GM21360 (cell line): ENCODE measurements around the gene IL25.
"Not testable (repeated sequence)": the region's sequence is repeated elsewhere in the genome, so short reads cannot be mapped to it uniquely, and the experiment has no call there.

Experiments used
- ATAC-seq: cut with Tn5 transposase; IDR thresholded peaks from one replicate; pipeline ENCODE4 v1.9.1; 2021; ENCODE audit warnings: mild to moderate bottlenecking, moderate library complexity; ENCODE audit not compliant: unreplicated experiment

Gene IL25

DNA sequence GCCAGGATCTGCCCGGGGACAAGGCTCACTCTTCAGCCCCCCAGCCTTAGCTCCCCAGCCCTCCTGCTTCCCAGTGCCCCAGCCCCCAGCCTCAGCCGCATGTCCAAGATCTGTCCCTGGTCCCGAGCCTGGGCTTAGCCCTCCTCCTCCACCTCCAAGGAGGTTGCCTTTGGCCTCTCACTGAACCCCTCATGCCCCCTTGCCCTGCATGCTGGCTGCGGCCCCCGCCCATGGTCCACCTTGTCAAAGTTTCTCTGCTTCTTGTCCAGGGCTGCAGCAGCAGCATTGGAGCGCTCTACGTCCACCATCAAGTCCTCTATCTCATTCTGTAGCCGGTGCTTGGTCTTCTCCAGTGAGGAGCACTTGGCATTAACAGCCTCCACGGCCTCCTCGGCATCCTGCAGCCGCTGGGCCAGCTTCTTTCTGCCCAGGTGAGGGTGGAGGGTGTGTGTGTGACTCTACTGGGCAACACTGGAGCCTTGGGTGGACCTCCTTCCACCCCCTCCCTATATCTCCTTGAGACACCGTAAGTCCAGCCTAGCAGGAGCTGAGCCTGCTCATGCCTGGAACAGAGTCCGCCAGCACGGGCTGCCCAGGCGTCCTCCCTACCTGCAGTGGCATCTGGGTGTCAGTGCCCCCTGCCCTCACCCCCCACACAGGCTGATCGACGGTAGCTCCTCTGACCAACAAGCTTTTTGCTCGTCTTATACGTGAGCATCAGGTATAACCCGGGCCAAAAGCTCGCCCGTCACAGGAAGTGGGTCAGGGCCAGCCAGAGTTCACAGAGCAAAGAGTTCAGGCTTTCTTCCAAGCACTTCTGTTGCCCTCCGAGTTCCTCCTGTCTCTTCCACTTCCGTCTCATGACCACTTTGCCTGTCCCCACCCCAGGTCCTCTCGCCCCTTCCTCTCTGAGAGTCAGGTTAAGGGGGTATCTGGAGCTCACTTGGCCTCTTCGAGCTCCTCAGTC lies 15.6 kb downstream of the IL25 start:
- ATAC-seq: no peak

DNA sequence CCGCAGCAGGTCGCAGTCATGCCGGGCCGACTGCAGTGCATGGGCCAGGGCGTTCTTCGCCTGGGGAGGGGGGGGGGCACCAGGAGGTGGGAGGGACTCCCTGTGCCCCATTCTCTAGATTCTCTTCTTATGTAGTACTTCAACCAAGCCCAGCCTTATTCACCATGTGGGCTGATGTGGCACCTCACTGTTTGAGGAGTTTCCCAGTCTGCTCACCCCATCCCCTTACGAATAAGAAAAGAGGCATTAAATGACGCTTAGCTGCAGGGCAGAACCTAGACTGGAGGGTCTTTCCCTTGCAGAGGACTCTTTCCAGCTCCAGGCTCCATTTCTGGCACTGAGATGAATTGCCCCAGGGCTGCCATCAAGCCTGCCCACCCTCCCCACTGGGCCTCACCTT lies 16.4 kb downstream of the IL25 start:
- ATAC-seq: no peak

DNA sequence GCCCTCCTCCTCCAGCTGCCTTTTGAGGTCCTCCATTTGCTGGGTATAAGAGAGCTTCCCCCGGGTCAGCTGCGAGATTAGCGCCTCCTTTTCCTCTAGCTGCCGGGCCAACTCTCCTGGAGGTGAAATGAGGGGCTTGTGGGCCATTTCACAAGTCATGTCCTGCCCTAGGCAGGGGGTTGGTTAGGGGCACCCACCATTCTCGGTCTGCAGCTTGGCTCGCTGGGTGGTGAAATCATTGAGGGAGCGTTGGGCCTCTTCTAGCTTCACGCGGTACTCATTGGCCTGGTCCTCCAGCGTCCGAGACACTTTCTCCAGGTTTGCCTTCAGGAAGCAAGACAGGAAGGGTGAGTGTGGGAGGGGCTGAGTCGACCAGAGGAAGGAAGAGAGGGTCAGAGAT lies 16.8 kb downstream of the IL25 start:
- ATAC-seq: no peak

DNA sequence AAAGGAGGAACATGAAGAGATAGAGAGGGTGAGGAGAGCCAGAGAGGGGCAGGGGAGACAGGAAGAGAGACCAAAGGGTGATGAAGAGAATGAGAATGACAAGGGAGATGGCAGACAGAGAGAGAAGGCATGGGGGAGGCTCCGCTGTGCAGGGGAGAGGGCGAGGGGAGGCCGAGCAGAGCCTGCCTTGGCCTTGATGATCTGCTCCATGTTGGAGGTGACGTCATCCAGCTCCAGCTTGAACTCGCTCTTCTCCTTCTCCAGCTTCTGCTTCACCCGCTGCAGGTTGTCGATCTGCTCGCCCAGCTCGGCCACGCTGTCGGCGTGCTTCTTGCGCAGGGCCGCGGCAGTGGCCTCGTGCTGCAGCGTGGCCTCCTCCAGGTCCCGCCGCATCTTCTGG lies 17.3 kb downstream of the IL25 start:
- ATAC-seq: not testable (repeated sequence)

DNA sequence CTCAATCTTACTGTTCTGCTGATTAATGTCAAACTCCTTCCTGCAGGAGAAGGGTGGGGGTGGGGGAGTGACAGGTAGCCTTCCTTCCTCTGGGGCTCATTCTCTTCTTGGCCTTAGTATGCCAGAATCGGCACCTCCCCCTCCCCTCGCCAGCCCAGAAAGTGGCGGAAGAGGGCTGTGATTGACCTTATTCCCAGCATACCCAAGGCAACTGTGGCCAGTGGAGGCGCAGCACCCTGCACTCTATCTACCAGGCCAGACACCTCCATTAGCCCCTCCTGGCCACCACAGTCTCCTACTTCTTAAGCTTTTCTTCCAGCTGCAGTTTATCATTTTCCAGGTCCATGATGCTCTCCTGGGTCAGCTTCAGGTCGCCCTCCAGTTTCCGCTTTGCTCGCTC lies 20.0 kb downstream of the IL25 start:
- ATAC-seq: no peak

DNA sequence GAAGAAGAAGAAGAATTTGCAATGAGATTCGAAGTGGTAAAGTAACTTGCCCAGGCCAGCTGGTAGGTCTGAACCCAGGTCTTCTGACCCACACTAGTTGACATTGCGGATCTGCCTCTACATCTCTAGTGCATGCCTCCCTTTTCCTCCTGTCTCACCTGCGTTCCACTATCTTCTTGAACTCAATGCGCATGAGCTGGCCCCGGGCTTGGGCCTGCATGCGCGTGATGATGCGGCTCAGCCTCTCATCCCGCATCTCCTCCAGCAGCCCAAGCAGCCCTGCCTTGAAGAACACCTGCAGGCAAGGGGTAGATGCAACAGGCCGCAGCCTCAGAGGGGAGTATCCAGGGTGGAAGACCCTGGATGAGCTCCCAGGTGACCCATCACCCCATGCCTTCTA lies 23.5 kb downstream of the IL25 start:
- no peak for ATAC-seq

DNA sequence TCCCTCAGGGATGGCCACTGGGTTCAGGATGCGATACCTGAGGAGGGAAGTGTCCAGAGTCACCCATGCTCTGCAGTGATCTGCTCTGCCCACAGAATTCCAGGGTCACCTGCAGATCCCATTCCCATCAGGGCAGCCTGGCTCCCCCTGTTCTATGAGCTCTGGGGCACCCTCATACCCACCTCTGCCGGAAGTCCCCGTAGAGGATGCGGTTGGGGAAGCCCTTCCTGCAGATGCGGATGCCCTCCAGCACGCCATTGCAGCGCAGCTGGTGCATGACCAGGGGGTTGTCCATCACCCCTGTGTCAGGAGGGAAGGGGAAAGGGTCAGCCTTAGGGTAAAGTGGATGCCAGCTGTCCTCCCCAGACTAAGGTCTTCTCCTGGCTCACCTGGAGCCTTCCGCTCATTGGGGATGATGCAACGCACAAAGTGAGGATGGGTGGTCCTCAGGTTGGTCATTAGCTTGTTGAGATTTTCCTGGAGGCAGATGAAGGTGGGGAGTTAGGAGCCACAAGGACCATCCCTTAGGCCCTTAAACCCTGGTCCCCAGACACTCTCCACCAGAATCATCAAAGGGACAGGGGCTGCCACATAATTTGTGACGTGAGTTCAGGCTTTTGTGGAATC lies 24.3 kb downstream of the IL25 start:
- no peak for ATAC-seq

DNA sequence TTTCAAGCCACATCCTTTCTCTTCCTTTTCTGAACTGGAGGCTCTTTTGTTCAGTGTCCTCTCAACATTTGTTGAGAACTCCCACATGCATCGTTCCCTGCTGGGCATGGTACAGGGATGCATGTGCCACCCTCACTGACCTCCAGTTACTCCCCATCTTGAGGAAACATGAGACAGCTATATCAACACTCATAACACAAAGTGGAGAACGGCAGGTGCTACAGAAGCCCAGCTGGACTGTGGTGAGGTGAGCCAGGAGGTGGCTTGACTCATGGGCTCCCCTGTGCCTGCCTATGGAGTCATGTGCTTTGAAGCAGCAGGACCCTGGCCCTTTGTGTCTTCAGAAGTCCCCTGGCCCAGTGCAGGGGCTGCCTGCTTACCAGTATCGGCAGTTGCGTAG lies 25.7 kb downstream of the IL25 start:
- ATAC-seq: no peak

DNA sequence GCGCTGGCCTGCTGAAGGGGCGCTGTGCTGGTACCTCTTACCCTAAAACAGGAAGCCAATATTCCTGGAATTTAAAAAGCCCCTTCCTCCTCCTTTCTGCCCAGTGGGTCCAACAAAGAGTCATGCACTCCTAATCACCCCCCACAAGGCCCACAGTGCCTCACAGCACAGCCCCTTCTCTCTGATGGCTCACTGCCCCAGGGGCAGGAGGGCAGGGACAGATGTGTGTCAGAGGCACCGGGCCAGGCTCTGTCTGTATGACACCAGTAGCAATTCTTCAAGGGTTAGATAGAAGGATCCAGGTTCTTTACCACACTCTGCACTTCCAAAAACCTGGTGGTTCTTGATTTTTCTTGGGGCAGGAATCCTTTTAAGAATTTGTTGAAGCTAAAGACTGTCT lies 26.5 kb downstream of the IL25 start:
- ATAC-seq: no peak

DNA sequence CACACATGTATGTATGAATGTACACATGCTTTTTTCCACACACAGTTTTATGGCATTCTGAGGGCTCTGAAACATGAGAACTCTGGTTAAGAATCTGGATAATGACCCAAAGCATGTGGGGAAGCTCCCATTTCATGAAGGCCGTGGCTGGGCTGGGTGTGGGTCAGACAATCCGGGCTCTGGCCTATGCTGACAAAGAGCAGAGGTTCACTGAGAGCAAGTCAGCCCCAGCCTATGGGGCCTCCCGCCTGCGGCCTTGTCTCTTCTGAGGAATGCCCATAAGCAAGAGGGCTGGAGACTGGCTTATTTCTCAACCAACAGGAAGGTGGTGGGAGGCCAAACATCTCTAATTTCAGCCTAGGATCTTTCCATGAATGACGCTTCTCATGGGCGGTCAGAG lies 27.0 kb downstream of the IL25 start:
- ATAC-seq: no peak

DNA sequence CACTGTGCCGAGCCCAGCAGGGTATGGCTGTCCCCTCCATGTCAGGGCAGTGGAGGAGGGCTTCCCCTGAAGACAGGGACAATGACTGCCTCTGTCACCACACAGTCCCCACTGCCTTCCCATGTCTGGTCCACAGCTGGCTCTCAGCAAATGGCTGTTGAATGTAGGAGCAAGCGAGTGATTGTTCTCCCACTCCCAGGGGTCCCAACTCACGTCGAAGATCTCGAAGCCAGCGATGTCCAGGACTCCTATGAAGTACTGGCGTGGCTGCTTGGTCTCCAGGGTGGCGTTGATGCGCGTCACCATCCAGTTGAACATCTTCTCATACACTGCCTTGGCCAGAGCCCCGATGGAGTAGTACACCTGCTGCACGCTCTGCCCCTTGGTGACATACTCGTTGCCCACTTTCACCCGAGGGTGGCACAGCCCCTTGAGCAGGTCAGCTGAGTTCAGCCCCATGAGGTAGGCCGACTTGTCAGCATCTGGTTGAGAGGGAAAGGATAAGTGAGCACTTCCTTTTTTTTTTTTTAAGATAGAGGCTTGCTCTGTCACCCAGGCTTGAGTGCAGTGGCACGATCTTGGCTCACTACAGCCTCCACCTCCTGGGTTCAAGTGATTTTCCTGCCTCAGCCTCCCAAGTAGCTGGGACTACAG lies 28.0 kb downstream of the IL25 start:
- ATAC-seq: not testable (repeated sequence)

DNA sequence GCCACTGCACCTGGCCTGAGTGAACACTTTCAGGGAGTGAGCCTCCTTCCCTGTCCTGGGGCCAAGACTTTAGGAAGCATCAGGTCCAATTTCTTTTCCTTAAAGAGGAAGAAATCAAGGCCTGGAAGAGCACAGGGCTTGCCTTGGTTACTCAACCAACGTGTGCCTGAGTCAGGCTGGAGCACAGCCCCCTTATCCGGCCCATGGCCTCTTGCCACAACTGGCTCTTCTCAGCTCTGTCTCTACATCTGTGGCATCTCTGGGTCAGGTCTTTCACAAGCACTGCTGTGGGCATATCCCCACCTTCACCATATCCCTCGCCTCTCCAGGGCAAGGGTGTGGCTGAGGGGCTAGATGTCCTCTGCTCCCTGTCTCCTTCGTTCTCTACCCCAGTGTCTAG lies 28.7 kb downstream of the IL25 start:
- ATAC-seq: no peak

DNA sequence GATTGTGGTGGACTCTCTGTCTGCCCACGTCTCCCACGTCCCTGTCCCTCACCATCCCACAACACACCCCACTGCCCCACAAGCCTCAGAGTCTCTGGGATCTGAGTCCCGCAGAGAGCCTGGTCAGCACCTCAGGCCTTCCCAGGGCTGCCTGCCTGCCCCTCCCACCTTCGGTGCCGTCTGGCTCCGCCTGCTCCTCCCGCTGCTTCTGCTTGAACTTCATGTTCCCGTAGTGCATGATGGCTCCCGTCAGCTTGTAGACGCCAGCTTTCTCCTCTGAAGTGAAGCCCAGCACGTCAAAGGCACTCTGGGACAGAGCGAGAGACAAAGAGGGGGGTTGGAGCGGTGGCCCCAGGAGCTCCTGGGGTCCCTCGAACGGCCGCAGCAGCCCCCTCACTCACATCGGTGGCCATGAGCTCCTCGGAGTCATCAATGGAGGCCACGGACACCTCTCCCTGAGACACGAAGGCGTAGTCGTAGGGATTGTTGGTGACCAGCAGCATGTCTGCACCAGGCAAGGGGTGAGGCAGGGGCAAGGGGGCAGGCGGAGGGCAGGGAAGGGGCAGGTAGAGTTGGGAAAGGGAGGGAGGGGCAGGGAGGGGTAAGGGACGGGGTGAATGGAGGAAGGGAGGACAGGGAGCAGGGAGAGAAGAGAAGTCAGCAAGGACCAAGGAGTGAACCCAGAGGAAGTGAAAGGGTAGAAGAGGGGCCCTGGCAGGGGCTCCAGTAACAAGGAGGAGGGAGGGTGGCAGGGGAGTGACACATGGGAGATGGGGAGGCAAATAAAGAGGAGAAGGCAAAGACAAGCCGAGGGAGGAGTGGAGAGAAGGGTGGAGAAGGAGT lies 29.9 kb downstream of the IL25 start:
- ATAC-seq: no peak

DNA sequence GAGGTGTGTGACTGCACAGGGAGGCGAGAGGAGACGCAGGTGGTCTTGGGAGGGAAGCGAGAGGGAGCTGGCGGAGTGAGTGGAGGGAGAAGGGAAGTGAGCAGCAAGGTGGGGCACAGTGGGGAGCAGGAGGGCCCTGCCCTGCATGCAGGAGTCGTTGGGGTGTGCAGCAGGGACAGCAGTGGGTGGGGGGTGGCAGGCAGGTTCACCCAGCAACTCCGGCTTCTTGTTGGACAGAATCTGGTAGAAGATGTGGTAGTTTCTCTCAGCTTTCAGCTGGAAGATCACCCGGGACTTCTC lies 30.5 kb downstream of the IL25 start:
- ATAC-seq: no peak

DNA sequence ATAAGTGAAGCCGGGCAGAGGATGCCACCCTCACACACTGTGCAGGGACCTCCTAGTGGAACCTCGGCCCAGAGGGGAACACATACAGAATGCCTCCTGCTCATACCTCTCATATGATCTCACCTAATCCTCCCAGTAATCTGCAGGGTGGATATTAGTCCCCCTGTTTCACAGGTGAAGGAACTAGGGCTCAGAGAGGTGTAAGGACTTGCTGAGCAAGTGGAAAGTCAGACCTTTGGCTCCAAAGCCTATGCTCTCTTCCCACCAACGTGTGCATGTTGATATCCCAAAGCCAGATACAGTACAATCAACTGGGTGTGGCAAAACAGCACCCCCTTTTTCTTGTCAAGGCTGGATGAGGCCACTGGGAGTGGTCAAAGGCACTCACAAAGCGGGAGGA lies 31.3 kb downstream of the IL25 start:
- no peak for ATAC-seq

DNA sequence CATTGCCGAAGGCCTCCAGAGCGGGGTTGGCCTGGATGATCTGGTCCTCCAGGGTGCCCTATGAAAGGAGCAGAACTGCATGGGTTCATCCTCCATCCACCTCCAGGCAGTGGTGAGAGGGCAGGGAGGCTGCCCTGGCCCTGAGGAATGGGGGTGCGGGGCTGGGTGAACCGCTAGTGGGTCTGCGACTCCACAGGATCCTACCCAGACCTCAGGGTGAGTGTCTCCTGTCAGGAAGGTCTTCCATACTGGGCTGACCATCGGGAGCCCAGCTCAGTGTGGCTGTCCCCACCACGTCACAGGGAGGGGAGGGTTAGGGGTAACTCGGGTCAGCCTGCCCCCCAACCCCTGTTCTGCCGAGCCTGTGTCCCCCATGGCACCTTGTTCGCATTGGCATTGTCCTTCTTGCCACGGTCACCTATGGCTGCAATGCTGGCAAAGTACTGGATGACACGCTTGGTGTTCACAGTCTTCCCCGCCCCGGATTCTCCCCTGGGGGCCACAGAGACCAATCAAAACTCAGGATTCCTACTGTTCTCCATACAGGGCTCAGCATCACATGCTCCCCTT lies 31.8 kb downstream of the IL25 start:
- no peak for ATAC-seq

DNA sequence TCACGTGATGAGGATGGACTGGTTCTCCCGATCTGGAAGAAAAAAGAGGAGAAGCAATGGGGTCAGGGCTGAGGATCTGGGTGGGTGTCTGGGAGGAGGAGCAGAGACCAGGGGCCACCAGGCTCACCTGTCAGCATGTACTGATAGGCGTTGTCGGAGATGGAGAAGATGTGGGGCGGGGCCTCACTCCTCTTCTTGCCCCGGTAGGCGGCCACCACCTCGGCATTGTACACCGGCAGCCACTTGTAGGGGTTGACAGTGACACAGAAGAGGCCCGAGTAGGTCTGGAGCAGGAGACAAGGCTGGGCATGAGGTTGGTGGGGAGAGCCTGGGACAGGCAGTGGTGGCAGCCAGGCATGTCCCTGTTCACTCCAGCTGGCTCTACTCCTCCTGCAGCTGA lies 32.5 kb downstream of the IL25 start:
- ATAC-seq: no peak

DNA sequence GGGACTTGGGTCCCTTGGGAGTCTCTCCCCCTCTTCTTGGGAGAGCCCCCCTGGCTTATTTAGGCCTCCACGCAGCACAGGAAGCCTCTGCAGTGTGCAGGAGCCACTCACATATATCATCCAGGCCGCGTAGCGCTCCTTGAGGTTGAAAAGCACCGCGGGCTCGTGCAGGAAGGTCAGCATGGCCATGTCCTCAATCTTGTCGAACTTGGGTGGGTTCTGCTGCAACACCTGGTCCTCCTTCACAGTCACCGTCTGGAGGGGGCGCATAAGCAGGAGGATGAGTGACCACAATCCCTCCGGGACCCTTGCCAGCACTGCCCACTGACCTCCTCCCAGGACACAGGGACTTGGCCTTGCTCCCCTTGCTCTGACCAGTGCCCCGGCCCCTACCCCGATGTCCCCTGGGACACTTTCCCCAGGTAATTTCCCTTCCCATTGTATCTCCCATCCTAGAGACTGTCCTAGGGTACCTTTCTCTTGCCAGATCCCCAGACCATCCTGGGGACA lies 33.0 kb downstream of the IL25 start:
- ATAC-seq: no peak

DNA sequence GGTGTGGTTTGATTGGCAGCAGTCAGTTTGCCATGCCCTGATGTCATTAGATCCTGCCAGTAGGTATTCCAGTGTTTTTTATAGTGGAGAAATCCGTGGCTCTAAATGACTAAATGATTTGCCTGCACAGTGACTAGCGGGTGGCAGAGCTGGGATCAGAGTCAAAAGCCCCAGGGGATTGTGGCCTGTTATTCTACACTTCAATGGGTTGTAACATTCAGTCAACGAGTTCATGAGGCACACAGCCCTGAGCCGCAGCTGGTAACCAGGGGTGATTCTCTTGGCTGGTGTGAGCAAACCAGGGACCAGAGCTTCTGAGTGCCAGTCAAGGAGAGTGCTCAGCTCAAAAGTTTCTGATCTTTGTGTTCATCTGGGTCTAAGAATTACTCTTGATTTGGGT lies 33.6 kb downstream of the IL25 start:
- ATAC-seq: no peak

DNA sequence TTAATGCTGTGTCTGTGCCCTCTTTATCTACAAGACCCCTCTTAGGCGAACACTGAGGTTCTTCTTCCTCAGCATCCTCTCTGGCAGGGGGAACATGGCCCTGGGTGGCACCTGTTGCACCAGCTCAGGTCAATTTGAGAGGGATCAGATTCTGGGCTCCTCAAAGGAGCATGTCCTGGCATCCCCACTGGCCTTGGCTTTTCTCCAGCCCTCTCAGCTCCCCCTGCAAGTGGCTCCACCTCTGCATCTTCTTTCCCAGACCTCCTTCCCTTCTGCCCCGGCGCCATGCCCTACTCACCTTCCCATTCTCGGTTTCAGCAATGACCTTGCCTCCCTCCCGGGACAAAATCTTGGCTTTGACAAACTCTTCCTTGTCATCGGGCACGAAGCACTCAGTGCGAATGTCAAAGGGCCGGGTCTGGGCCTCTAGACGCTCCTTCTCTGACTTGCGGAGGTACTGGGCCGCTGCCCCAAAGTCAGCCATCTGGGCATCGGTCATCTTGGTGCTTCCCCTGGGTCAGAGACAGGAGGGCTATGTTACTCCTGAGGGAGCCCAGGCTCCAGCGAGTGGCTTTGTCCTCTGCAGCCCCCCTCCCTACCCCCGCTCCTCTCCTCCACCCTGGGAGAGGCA lies 34.2 kb downstream of the IL25 start:
- no peak for ATAC-seq
